ENCODE measurements around the gene GCKR. TPM values are rescaled to one million over a fixed set of nuclear protein-coding genes. Genes with fewer than 3 reads are reported as not detected.

GCKR gene
- polyA plus RNA-seq (ENCODE audit: insufficient read length in 4 of 4) = under 1 TPM in 2 of 4 donors, not detected in 2; 0.16 to 0.28 TPM

DNA sequence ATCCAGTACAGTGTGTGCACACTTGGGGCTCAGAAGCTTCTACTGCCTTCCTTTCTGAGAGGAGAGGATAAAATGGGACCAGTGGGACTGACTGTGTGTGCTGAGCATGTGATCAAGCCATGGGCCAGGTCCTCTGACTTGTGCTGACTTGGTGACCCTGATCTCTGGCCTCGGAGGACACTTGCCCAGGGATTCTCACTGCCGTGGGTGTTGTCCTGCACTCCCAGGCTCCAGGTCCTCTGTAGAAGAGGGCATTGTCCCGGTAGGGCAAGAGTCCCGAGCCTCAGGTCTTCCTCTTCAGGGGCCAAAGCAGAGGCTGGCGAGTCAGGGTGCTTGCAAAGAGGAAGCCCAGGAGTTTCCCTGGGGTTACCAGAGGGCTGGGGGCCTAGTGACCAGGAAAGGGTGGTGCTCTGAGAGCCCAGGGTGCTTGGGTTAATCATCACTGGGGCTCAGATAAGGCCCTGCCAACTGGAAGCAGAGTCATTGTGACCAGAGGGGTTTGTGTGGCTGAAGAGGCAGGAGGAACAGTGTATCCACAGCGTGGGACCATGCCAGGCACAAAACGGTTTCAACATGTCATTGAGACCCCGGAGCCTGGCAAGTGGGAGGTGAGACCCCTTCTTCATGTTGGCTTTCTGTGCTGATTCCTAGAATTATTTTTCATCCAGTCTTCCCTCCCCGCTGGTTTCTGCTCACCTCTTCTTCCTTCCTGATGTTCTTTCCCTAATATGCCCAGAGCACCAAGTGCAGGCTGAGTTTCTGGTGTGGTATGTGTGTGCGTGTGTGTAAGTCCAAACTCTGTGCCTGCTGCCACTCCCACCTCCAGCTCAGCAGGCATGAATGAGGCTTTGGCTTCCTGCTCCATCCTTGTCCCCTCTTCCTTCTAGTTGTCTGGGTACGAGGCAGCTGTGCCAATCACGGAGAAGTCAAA, at the start of gene GCKR:
GCKR (plus strand) TSS at position 483 of the 931 bp plus-strand sequence; CDS start at position 549, 66 bp downstream.
- no peak for DNase-seq (ENCODE audit: low read depth in 4 of 4, low spot score in 2 of 4)

DNA sequence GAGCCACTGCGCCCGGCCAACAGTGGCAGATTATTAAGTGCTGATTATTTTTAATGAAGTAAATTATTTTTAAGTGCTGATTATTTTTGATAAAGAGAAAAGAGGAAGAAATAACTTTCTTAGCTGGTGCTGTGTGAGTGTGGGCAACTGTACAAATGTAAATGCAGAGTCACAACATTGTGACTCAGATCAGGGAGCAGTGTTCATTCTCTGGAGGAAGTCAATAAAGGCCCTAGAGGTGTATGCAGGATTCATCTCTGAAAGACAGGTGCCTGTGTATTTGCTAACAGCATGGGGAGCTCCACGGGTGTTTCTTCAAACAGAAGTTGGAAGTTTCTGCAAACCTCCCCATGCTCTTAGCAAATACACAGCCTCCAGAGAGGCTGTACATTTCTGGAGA, 48.3 kb upstream of the GCKR start:
- DNase-seq (ENCODE audit: low read depth in 4 of 4, low spot score in 2 of 4) = no peak

- DNase-seq (ENCODE audit: low read depth in 4 of 4, low spot score in 2 of 4) = no peak
Measured at GRCh38 chr2:27451095-27451494, 45.5 kb upstream of the GCKR start.

GRCh38 chr2:27453968-27454367, 42.7 kb upstream of the GCKR start:
- no peak for DNase-seq (ENCODE audit: low read depth in 4 of 4, low spot score in 2 of 4)

GRCh38 chr2:27461118-27461517, 35.5 kb upstream of the GCKR start:
- DNase-seq (ENCODE audit: low read depth in 4 of 4, low spot score in 2 of 4) = no peak

GRCh38 chr2:27464443-27464842, 32.2 kb upstream of the GCKR start:
- no peak for DNase-seq (ENCODE audit: low read depth in 4 of 4, low spot score in 2 of 4)

DNA sequence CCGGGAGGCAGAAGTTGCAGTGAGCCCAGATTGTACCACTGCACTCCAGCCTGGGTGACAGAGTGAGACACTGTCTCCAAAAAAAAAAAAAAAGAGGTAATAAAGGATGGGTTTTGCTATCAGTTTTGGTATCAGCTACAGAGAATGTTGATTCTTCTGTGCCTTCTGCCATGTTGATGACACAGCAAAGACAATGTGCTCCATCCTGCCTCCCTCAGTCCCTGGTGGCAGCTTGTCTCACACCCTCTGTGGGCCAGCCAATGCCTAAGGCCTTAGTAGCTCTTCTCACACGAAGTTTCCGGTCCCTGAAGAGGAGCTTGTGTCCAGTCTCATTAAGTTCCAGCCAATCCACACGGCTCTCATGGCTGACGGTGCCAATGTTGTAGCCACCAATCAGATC, 24.7 kb upstream of the GCKR start:
- no peak for DNase-seq (ENCODE audit: low read depth in 4 of 4, low spot score in 2 of 4)

DNA sequence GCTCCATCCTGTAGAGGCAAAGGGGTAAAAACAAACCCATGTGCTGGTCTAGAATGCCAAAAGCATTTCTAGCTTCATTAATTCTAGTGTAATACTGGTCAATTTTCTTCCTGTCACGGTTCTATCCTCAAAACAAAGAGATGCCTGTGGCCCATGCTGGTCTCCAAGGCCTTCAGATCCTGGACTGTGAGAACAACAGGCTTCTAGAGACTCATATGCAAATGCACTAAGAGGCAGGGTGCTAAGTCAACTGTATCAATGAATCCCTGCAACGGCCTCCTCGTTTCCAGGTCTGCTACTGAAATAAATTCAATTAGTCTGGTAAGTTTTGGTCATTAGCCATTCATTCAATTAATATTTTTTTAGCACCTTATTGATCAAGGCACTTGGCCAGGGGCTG, 11.1 kb upstream of the GCKR start:
- no peak for DNase-seq (ENCODE audit: low read depth in 4 of 4, low spot score in 2 of 4)

- DNase-seq (ENCODE audit: low read depth in 4 of 4, low spot score in 2 of 4) = no peak
Measured at GRCh38 chr2:27489118-27489497, 7.5 kb upstream of the GCKR start.

- DNase-seq (ENCODE audit: low read depth in 4 of 4, low spot score in 2 of 4) = peak; percentile 92 to 98 (median 95)
Measured at GRCh38 chr2:27489498-27490397, 6.9 kb upstream of the GCKR start, which contains the start of gene IFT172. Gene IFT172, minus strand, starts transcription at chr2:27489743. Its CDS starts 90 bp downstream, at chr2:27489653.

DNA sequence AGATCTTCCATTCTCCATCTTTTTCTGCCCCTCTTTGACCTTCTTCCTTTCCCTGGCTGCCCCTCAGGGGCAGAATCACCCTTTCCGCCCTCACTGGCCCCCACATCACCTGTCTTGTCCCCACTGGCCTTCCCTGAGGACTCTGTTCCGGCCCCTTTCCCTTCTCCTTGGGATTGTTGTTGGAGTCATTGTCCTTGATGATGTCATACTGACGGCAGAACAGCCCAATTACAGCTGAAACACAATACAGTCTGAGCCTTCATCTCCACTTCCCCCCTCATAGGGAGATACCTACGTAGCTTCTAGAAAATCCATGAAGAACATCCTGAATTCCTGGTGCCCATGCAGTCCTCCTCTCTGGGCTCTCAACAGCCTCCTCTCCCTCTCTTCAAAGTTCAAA, 4.1 kb upstream of the GCKR start:
- no peak for DNase-seq (ENCODE audit: low read depth in 4 of 4, low spot score in 2 of 4)

- DNase-seq (ENCODE audit: low read depth in 4 of 4, low spot score in 2 of 4) = no peak
Measured at GRCh38 chr2:27493948-27494283, 2.7 kb upstream of the GCKR start.

GRCh38 chr2:27494284-27494943, 2.2 kb upstream of the GCKR start:
- no peak for DNase-seq (ENCODE audit: low read depth in 4 of 4, low spot score in 2 of 4)

GRCh38 chr2:27494944-27495554, 1.6 kb upstream of the GCKR start, which contains the start of gene FNDC4:
Gene FNDC4, minus strand, starts transcription at chr2:27495200. Its CDS starts 521 bp downstream, at chr2:27494679.
- DNase-seq (ENCODE audit: low read depth in 4 of 4, low spot score in 2 of 4) = peak in 1 of 4 donors; percentile 10

DNA sequence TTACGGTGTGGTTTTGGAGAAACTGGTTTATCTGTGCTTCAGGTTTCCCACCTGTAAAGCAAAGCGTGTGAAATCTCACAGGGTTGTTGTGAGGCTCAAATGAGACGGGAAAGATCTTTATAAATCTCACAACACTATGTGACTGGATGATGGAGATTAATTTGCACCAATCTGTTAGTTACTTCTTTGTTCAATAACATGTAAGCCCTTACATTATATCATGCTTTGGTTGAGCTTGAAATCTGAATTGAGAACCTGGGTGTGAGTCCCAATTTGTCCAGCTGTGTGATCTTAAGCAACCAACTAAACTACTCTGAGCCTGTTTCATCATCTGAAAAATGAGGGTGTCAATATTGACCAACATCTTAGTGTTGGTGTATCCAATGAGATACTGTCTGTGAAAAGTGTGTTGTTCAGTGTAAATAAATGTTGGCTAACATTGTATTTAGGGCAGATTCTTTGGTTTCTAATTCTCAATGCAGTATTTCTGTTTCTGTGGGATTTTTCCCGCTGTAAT, 741 bp upstream of the GCKR start:
- DNase-seq (ENCODE audit: low read depth in 4 of 4, low spot score in 2 of 4) = no peak

DNA sequence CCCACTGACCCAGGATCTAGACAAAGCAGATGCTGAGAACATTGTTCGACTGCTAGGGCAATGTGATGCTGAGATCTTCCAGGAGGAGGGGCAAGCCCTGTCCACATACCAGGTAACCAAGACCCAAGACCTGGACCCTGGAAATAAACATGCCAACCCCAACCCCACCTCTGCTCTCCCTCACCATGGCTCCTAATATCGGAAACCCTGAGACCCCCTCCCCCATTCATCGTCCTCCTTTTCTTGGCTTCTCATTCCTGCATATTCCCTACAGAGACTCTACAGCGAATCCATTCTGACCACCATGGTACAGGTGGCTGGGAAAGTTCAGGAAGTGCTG, 619 bp downstream of the GCKR start:
- no peak for DNase-seq (ENCODE audit: low read depth in 4 of 4, low spot score in 2 of 4)

DNA sequence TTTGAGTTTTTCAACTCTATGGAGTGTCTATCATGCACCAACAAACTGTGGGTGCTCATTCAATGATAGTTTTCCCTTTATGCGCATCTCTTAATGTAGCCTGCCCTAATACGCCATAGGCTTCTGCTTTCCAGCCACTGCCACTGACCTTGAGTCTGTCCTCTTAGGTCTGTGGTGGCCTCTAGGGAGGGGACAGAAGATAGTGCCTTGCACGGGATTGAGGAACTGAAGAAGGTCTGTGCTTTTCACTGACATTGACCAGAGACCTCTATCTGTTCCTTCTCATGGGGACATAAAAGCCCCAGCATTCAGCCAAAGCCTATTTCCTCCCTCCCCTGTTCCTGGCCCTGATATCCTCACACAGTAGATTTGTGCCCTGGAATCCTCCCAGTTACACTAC, 2.3 kb downstream of the GCKR start:
- DNase-seq (ENCODE audit: low read depth in 4 of 4, low spot score in 2 of 4) = no peak

DNA sequence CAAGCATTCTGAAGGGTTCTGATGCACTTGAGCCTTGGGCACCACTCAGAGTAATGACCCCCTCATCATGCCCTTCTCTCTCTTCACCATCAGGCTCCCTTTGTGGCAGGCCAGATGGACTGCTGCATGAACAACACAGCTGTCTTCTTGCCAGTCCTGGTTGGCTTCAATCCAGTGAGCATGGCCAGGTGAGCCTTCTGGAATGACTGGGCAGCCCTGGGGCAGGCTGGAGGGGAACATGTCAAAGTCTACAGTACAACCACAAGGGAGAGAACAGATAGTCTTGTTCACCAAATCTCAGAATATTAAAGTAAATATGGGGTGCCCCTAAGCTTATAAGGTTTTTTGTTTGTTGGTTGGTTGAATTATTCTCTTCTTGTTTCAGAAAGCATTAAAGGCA, 4.4 kb downstream of the GCKR start:
- no peak for DNase-seq (ENCODE audit: low read depth in 4 of 4, low spot score in 2 of 4)

- no peak for DNase-seq (ENCODE audit: low read depth in 4 of 4, low spot score in 2 of 4)
Measured at GRCh38 chr2:27502142-27502541, 5.5 kb downstream of the GCKR start.

- DNase-seq (ENCODE audit: low read depth in 4 of 4, low spot score in 2 of 4) = no peak
Measured at GRCh38 chr2:27506587-27506986, 9.9 kb downstream of the GCKR start.

Measured in left renal cortex interstitium (tissue), 4 donors.